Suprapubic skin (tissue), 4 donors: ENCODE data around the gene NELFE. TPM values are rescaled to one million over a fixed set of nuclear protein-coding genes. Genes with fewer than 3 reads are reported as not detected.
"Not testable (repeated sequence)": the region's sequence is repeated elsewhere in the genome, so short reads cannot be mapped to it uniquely, and the experiment has no call there.

ENCODE experiments used
- DNase-seq, 2 donors: peaks; one replicate each; pipeline ENCODE4 v3.0.0-alpha.2; 2019; ENCODE audit warnings: low spot score in 2 of 2
- H3K27ac ChIP-seq: fragments of 200-600 bp; sonication (generic); one replicate; pipeline ENCODE4 v1.5.1; 2019
- H3K27me3 ChIP-seq: fragments of 200-600 bp; sonication (generic); one replicate; pipeline ENCODE4 v1.5.1; 2019
- H3K36me3 ChIP-seq: fragments of 200-600 bp; sonication (generic); one replicate; pipeline ENCODE4 v1.5.1; 2019
- H3K4me1 ChIP-seq: fragments of 200-600 bp; sonication (generic); one replicate; pipeline ENCODE4 v1.5.1; 2019
- H3K4me3 ChIP-seq: fragments of 200-600 bp; sonication (generic); one replicate; pipeline ENCODE4 v1.5.1; 2019; ENCODE audit warnings: mild to moderate bottlenecking
- H3K9me3 ChIP-seq: fragments of 200-600 bp; sonication (generic); one replicate; pipeline ENCODE4 v1.5.1; 2019
- EP300 ChIP-seq: sonication (generic); formaldehyde crosslinking; IDR thresholded peaks from one replicate; pipeline ENCODE4 v1.6.1; 2017; ENCODE audit warnings: antibody characterized with exemption
- POLR2A ChIP-seq, 2 donors: fragments of 450-650 bp; IDR thresholded peaks; one replicate each; pipeline ENCODE4 v1.6.1; 2017; ENCODE audit warnings: antibody characterized with exemption in 2 of 2, mild to moderate bottlenecking in 2 of 2, moderate library complexity in 2 of 2
- POLR2AphosphoS5 ChIP-seq, 3 donors: sonication (generic); formaldehyde crosslinking; IDR thresholded peaks; one replicate each; pipeline ENCODE4 v1.6.1; 2017; ENCODE audit warnings: antibody characterized with exemption in 3 of 3
- WGBS: methylation state at CpG from one replicate; pipeline ENCODE4 v1.1.5; 2018; 5-methylcytosine and 5-hydroxymethylcytosine counted together
- total RNA-seq, 4 donors: library from RNA; depleted of rRNA; stranded (reverse); fragments of >200 nt; gene quantifications; one replicate each; pipeline ENCODE4 v1.1.0, GENCODE V29; 2016

Gene NELFE, protein sequence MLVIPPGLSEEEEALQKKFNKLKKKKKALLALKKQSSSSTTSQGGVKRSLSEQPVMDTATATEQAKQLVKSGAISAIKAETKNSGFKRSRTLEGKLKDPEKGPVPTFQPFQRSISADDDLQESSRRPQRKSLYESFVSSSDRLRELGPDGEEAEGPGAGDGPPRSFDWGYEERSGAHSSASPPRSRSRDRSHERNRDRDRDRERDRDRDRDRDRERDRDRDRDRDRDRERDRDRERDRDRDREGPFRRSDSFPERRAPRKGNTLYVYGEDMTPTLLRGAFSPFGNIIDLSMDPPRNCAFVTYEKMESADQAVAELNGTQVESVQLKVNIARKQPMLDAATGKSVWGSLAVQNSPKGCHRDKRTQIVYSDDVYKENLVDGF
- total RNA-seq: 10 to 100 TPM; 56.7 to 72.1 (median 65.8) TPM

DNA sequence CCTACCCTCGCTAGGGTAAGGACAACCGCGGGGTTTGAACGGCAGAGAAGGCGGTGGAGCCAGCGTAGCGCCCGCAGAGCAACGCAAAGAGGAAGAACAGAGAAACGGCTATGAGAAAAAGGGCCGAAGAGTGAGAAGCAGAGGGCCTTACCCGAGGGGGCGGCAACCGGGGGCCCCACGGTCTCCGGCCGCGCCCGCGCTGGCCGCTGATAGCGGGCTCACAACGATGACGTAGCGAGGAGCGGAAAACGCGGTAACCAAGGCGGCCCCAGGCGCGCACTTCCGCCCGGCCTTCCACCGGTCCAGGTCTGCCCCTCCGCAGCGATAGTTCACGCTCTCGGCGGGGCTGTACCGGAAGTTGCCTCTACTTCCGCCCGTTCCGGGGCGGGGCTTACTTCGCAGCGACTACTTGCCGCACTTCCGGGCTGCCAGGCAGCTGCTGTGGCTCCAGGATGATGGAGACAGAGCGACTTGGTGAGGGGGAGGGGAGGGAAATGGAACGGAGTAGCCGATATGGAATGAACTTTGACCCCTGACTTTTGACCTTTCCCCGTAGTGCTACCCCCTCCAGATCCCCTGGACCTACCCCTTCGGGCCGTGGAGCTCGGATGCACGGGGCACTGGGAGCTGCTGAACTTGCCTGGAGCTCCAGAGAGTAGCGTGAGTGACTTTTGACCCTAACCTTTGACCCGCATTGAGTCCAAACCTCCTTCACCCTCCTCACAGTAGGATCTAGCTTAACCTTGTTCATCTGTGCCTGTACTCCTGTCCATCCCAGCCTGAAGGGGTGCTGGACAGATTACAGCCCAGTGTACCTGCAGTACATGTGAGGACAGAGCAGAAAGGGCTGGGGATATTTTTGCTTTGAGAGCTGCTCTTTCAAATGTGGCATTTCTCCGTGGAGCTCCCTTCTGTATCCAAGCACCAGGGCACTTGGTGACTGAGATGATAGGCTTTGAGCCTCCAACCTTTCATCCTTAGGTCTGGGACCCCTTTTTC is at the start of gene NELFE, which contains the start of gene SKIC2:
Gene NELFE, minus strand, starts transcription at position 231 of the 999 bp plus-strand sequence. CDS start 525 bp downstream, outside the sequence.
Gene SKIC2, plus strand, starts transcription at position 435 of the 999 bp plus-strand sequence. Its CDS starts 18 bp downstream, at position 453.
- TF ChIP-seq EP300: no peak
- TF ChIP-seq POLR2A (IDR thresholded peaks at IDR 0.05): peak in 1 of 2 donors; percentile 57
- peak in 2 of 3 donors; percentile 77 to 97 for TF ChIP-seq POLR2AphosphoS5 (IDR thresholded peaks at IDR 0.05)
- H3K4me1 ChIP-seq: peaks cover 24% of the 10 kb centered on the region
- WGBS: 1% methylated on average over 26 of the region's 59 CpGs
- H3K9me3 ChIP-seq: no peaks in the 10 kb centered on the region
- H3K4me3 ChIP-seq: peak within 1 kb of the TSS; percentile 84
- peak; percentile 98 to 99 for DNase-seq
- no peaks in the 10 kb centered on the region for H3K27me3 ChIP-seq
- H3K36me3 ChIP-seq: peaks cover 69% of the 10 kb centered on the region
- peak within 1 kb of the TSS; percentile 83 for H3K27ac ChIP-seq

DNA sequence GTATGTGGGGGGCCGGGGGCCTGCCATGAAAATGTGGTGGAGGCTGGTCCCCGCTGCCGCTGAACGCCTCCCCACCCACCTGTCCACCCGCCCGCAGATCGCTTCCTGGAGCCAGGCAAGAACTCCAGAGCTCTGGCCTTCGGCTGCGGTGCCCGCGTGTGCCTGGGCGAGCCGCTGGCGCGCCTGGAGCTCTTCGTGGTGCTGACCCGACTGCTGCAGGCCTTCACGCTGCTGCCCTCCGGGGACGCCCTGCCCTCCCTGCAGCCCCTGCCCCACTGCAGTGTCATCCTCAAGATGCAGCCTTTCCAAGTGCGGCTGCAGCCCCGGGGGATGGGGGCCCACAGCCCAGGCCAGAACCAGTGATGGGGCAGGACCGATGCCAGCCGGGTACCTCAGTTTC is 49.3 kb upstream of the NELFE start:
- H3K27ac ChIP-seq, H3K4me1 ChIP-seq, H3K4me3 ChIP-seq, H3K36me3 ChIP-seq, H3K27me3 ChIP-seq, H3K9me3 ChIP-seq: not testable (repeated sequence)
- DNase-seq: peak in 1 of 2 donors; percentile 11
- no CpG with 5 or more reads among the region's 24 CpGs for WGBS

DNA sequence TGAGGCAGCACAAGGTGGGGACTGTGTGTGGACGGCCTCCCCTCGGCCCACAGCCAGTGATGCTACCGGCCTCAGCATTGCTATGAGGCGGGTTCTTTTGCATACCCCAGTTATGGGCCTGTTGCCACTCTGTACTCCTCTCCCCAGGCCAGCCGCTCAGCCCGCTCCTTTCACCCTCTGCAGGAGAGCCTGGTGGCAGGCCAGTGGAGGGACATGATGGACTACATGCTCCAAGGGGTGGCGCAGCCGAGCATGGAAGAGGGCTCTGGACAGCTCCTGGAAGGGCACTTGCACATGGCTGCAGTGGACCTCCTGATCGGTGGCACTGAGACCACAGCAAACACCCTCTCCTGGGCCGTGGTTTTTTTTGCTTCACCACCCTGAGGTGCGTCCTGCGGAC is 48.3 kb upstream of the NELFE start:
- H3K9me3 ChIP-seq, H3K27ac ChIP-seq, H3K4me3 ChIP-seq, H3K36me3 ChIP-seq, H3K4me1 ChIP-seq, H3K27me3 ChIP-seq: not testable (repeated sequence)
- peak; percentile 22 to 49 for DNase-seq
- 88% methylated on average over 9 of the region's 12 CpGs for WGBS

DNA sequence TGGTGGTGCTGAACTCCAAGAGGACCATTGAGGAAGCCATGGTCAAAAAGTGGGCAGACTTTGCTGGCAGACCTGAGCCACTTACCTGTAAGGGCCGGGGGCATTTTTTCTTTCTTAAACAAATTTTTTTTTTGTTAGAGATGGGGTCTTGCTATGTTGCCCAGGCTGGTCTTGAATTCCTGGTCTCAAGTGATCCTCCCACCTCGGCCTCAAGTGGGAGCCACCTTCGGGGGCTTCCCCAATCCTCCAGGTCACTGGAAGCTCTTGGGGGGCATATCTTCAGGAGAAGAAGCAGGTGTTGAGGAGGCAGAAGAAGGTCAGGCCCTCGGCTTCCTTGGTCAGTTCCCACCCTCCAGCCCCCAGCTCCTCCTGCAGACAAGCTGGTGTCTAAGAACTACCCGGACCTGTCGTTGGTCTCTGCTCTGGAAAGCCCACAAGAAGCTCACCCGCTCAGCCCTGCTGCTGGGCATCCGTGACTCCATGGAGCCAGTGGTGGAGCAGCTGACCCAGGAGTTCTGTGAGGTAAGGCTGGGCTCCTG is 47.3 kb upstream of the NELFE start:
- H3K4me1 ChIP-seq, H3K27me3 ChIP-seq, H3K4me3 ChIP-seq, H3K36me3 ChIP-seq, H3K27ac ChIP-seq, H3K9me3 ChIP-seq: not testable (repeated sequence)
- peak; percentile 14 to 49 for DNase-seq
- 87% methylated on average over 8 of the region's 8 CpGs for WGBS

DNA sequence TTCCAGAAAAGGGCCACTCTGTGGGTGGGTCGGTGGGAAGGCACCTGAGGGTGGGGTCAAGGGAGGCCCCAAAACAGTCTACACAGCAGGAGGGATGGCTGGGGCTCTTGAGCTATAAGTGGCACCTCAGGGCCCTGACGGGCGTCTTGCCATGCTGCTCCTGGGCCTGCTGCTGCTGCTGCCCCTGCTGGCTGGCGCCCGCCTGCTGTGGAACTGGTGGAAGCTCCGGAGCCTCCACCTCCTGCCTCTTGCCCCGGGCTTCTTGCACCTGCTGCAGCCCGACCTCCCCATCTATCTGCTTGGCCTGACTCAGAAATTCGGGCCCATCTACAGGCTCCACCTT is 46.7 kb upstream of the NELFE start:
- not testable (repeated sequence) for H3K4me3 ChIP-seq, H3K9me3 ChIP-seq, H3K36me3 ChIP-seq, H3K27me3 ChIP-seq, H3K4me1 ChIP-seq
- 82% methylated on average over 7 of the region's 9 CpGs for WGBS
- DNase-seq: peak; percentile 5 to 48
- peak overlapping the region; percentile 8 for H3K27ac ChIP-seq

DNA sequence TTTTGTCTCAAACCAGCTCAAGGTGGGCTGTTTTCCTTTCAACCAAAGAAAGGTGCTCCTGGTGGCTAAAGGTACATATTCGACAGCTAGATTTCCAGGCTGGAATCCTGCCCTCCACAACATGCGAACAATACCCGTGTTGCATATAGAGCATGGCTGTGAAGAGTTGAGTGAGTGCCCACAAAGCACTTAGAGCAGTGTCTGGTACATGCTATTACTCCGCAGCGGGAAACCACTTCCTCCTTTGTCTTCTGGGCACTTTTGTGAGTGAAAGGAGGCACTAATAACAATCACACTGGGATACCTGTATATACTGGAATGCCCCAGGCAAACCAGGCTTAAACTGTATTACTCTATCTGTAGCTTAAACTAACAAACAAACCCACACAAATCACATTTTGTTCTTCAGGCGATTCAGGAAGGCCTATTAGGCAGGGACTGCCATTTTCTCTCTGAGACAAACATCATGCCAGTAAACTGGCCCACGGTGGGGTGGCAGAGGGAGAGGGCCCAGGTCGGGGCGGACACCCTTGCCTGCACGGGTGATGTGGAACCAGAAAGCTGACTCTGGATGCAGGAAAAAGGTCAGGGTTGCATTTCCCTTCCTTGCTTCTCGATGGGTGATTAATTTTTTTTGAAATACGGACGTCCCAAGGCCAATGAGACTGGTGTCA is 46.2 kb upstream of the NELFE start:
- H3K4me1 ChIP-seq, H3K9me3 ChIP-seq, H3K36me3 ChIP-seq, H3K4me3 ChIP-seq, H3K27me3 ChIP-seq: not testable (repeated sequence)
- DNase-seq: peak in 1 of 2 donors; percentile 7
- peak overlapping the region; percentile 8 for H3K27ac ChIP-seq
- WGBS: 70% methylated on average over 9 of the region's 13 CpGs

DNA sequence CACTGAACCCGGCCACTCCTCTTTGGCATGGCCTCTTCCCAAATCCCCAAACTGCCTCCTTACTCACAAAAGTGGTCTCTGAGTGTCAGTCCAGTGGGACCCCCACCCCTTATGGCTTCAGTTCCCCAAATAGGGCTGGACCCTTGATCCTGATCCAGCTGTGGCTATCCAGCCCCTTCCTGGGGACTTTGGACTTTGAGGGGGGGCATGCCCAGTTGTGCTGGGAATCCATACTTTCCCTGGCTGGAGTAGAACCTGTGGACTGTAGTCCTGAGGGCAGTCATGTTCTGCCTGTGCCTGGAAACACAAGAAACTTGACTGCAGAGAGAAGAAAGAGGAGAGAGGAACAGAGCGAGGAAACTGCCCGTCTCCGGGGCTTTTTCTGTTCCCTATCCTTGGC is 45.6 kb upstream of the NELFE start:
- not testable (repeated sequence) for H3K4me1 ChIP-seq, H3K4me3 ChIP-seq, H3K36me3 ChIP-seq, H3K9me3 ChIP-seq, H3K27me3 ChIP-seq, H3K27ac ChIP-seq
- peak in 1 of 2 donors; percentile 34 for DNase-seq
- WGBS: 79% methylated on average over 3 of the region's 4 CpGs

DNA sequence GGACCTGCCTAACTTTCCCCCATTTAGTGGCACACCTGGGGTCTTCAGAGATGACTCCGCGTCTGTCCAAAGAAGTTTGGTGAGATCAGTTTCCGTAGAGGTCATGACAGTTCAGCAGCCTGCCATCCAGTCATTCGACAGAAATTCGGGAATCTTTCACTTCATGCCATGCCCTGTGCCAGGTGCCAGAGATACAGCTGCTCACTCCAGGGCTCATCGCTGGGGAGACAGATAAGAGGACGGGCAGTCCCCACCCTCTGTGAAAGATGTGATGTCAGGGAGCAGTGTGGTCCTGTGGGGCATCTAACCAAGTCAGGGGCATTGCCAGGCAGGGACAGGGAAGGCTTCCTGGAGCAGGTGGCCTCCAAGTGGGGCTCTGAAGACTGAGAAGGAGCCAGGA is 44.5 kb upstream of the NELFE start:
- not testable (repeated sequence) for H3K27me3 ChIP-seq, H3K4me3 ChIP-seq, H3K27ac ChIP-seq, H3K4me1 ChIP-seq, H3K36me3 ChIP-seq, DNase-seq, H3K9me3 ChIP-seq
- no CpG with 5 or more reads among the region's 7 CpGs for WGBS

DNA sequence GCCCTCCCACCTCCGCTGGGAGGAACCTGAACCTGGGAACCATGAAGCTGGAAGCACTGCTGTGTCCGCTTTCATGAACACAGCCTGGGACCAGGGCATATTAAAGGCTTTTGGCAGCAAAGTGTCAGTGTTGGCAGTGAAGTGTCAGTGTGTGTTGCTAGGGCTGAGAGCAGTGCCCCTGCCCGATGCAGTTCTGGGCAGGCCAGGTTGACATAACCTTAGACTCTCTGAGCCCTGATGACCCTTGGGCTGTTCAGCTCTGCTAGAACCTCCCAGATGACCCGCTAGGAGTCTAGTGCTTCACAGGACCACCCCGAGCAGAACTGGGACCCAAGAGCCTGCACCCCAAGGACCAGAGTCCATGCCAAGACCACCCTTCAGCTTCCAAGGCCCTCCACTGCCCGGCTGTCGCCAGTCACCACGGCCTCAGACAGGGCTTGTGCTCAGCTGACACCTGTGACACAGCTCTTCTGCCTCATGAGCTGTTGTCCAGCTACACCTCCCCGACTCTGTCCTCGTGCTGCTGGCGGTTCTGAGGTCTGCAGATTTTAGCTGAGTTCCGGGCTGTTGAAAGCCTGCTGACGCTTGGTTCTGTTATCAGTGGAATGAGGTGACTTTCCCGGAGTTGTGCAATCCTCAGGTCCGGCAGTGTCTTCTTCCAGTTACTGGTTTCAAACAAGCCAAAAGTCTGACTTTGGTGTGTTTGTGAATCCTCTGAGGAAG is 43.9 kb upstream of the NELFE start:
- DNase-seq, H3K27ac ChIP-seq, H3K9me3 ChIP-seq, H3K27me3 ChIP-seq, H3K36me3 ChIP-seq, H3K4me3 ChIP-seq, H3K4me1 ChIP-seq: not testable (repeated sequence)
- WGBS: no CpG with 5 or more reads among the region's 15 CpGs

DNA sequence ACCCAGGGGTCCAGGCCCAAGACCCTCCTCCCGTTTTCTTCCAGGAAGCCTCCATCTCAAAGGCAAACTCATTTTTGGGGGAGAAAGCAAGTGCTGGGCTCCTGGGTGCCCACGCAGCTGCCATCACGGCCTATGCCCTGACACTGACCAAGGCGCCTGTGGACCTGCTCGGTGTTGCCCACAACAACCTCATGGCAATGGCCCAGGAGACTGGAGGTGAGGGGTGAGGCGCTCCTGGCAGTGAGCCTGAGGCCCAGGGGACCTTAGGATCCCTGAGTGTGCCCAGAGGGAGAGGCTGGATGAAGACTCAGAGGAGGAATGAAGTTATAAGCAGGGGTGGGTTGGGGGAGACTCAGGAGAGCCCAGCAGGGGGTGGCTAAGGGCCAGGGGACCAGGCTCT is 37.6 kb upstream of the NELFE start:
- H3K4me1 ChIP-seq, H3K36me3 ChIP-seq, H3K4me3 ChIP-seq, H3K27ac ChIP-seq, H3K9me3 ChIP-seq, H3K27me3 ChIP-seq: not testable (repeated sequence)
- 92% methylated on average over 5 of the region's 6 CpGs for WGBS
- DNase-seq: peak in 1 of 2 donors; percentile 44

DNA sequence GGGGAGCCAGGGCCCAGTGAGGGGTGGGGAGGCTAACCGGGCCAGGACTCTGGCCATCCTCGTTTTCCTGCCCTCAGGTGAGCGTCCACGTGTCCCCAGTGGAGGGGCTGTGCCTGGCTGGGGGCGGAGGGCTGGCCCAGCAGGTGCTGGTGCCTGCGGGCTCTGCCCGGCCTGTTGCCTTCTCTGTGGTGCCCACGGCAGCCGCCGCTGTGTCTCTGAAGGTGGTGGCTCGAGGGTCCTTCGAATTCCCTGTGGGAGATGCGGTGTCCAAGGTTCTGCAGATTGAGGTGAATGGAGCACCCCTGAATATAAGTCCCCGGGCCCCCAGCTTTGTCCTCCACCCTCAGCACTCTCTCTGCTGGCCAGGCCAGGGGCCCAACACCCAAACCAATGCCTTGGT is 35.6 kb upstream of the NELFE start:
- H3K9me3 ChIP-seq, H3K4me1 ChIP-seq, DNase-seq, H3K36me3 ChIP-seq, H3K27me3 ChIP-seq, H3K4me3 ChIP-seq, H3K27ac ChIP-seq: not testable (repeated sequence)
- WGBS: no CpG with 5 or more reads among the region's 14 CpGs

DNA sequence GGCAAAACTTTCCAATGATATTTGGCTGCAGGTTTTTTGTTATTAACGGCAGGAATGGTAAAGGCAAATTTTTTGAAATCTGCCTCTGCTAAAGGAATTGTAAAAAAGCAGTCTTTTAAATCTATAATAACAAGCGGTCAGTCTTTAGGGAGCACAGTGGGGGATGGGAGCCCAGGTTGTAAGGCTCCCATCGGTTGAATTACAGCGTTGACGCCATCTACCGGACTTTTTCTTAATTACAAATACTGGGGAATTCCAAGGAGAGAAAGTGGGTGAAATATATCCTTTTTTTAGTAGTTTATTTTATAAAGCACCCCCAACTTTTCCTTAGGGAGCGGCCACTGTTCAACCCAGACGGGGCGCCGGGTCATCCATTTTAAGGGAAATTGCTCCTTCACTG is 30.6 kb upstream of the NELFE start:
- not testable (repeated sequence) for H3K4me1 ChIP-seq, H3K4me3 ChIP-seq, H3K27ac ChIP-seq, DNase-seq, H3K36me3 ChIP-seq, H3K9me3 ChIP-seq, H3K27me3 ChIP-seq
- WGBS: no CpG with 5 or more reads among the region's 10 CpGs
